IMR-90 (cell line): Measurements from ENCODE around the gene PLEK. TPM values are rescaled to one million over a fixed set of nuclear protein-coding genes. Genes with fewer than 3 reads are reported as not detected.

Experiments
- ATAC-seq: fragments of 200-7000 bp; cut with Tn5 transposase; 2 replicates; pipeline ENCODE4 v1.9.1; 2020; ENCODE audit warnings: low read depth, mild to moderate bottlenecking, moderate library complexity
- BruUV-seq: library from RNA; stranded (reverse); fragments of 400-500 nt; replicated peaks from 2 replicates; lab custom pipeline; 2021; lab: Mats Ljungman, UMichigan
- CTCF ChIA-PET: fragments of 300-600 bp; formaldehyde crosslinking; extraction: SDS; loops from one replicate; lab custom pipeline; 2021; ENCODE audit warnings: antibody characterized with exemption; lab: Yijun Ruan, JAX
- POLR2A ChIA-PET: fragments of 300-600 bp; sonication (Branson Sonifier 250); formaldehyde crosslinking; loops from one replicate; lab custom pipeline; 2022; ENCODE audit warnings: antibody characterized with exemption; ENCODE audit not compliant: unreplicated experiment; lab: Charles Lee
- DNase-seq: peaks from one replicate; pipeline ENCODE4 v3.0.0; 2013
- H2AFZ ChIP-seq: replicated peaks from 2 replicates; pipeline ENCODE3; 2013; ENCODE audit warnings: low read length, mild to moderate bottlenecking; ENCODE audit not compliant: poor library complexity
- H2AK5ac ChIP-seq: 2 replicates; pipeline ENCODE4 v1.6.1; 2013; ENCODE audit warnings: low read depth, low read length, inconsistent platforms
- H2AK9ac ChIP-seq: replicated peaks from 2 replicates; pipeline ENCODE3; 2013; ENCODE audit warnings: mild to moderate bottlenecking, low read depth, low read length, moderate library complexity; ENCODE audit not compliant: poor library complexity
- H2BK120ac ChIP-seq: 2 replicates; pipeline ENCODE4 v1.6.1; 2013; ENCODE audit warnings: low read depth, low read length, inconsistent platforms
- H2BK15ac ChIP-seq: 3 replicates; pipeline ENCODE4 v1.6.1; 2013; ENCODE audit warnings: low read depth, low read length, inconsistent platforms
- H2BK20ac ChIP-seq: 2 replicates; pipeline ENCODE4 v1.6.1; 2013; ENCODE audit warnings: low read depth, mild to moderate bottlenecking, inconsistent platforms, low read length, moderate library complexity
- H2BK5ac ChIP-seq: 2 replicates; pipeline ENCODE4 v1.6.1; 2013; ENCODE audit warnings: mild to moderate bottlenecking, low read depth, low read length, inconsistent platforms; ENCODE audit not compliant: poor library complexity, severe bottlenecking
- H3K14ac ChIP-seq: replicated peaks from 2 replicates; pipeline ENCODE4 v1.6.1; 2013; ENCODE audit warnings: low read depth, low read length, inconsistent platforms
- H3K18ac ChIP-seq: 2 replicates; pipeline ENCODE4 v1.6.1; 2013; ENCODE audit warnings: low read depth, low read length, control low read depth
- H3K23ac ChIP-seq: 2 replicates; pipeline ENCODE4 v1.6.1; 2013; ENCODE audit warnings: low read depth, low read length, inconsistent platforms
- H3K27ac ChIP-seq: 2 replicates; pipeline ENCODE4 v1.5.1; 2013; ENCODE audit warnings: mild to moderate bottlenecking, control low read depth, low read length; ENCODE audit not compliant: insufficient read depth
- H3K27me3 ChIP-seq: 2 replicates; pipeline ENCODE4 v1.6.1; 2013; ENCODE audit warnings: low read length; ENCODE audit not compliant: control insufficient read depth, insufficient read depth
- H3K36me3 ChIP-seq: 2 replicates; pipeline ENCODE4 v1.6.1; 2013; ENCODE audit warnings: low read length, mixed read lengths; ENCODE audit not compliant: control insufficient read depth, insufficient read depth
- H3K4ac ChIP-seq: 2 replicates; pipeline ENCODE4 v1.6.1; 2013; ENCODE audit warnings: low read depth, low read length, inconsistent platforms
- H3K4me1 ChIP-seq: 2 replicates; pipeline ENCODE4 v1.6.1; 2013; ENCODE audit warnings: low read length, mixed read lengths; ENCODE audit not compliant: control insufficient read depth, insufficient read depth
- H3K4me2 ChIP-seq: 2 replicates; pipeline ENCODE4 v1.6.1; 2013; ENCODE audit warnings: low read depth, mild to moderate bottlenecking, control low read depth, low read length, moderate library complexity
- H3K4me3 ChIP-seq: 2 replicates; pipeline ENCODE4 v1.5.1; 2013; ENCODE audit warnings: low read depth, mild to moderate bottlenecking, control low read depth, low read length, moderate library complexity; ENCODE audit not compliant: insufficient read depth
- H3K56ac ChIP-seq: 2 replicates; pipeline ENCODE4 v1.6.1; 2013; ENCODE audit warnings: low read length, inconsistent platforms; ENCODE audit not compliant: insufficient read depth; ENCODE audit errors: extremely low read depth
- H3K79me1 ChIP-seq, 2 experiments: 2 replicates each; pipeline ENCODE4 v1.6.1; 2013; ENCODE audit warnings: low read length in 2 of 2, inconsistent platforms in 1 of 2, low read depth in 1 of 2
- H3K9ac ChIP-seq: 2 replicates; pipeline ENCODE4 v1.6.1; 2013; ENCODE audit warnings: low read depth, low read length, control low read depth
- H3K9me1 ChIP-seq: 2 replicates; pipeline ENCODE4 v1.6.1; 2013; ENCODE audit warnings: low read length, inconsistent platforms; ENCODE audit not compliant: insufficient read depth
- H3K9me3 ChIP-seq: 2 replicates; pipeline ENCODE4 v1.6.1; 2013; ENCODE audit warnings: low read length; ENCODE audit not compliant: control insufficient read depth, insufficient read depth
- H4K20me1 ChIP-seq: 2 replicates; pipeline ENCODE4 v1.6.1; 2013; ENCODE audit warnings: low read length, inconsistent platforms; ENCODE audit not compliant: insufficient read depth
- H4K5ac ChIP-seq: 2 replicates; pipeline ENCODE4 v1.6.1; 2013; ENCODE audit warnings: mild to moderate bottlenecking, low read depth, low read length, control low read depth
- H4K8ac ChIP-seq, 2 experiments: 2 replicates each; pipeline ENCODE4 v1.6.1; 2013; ENCODE audit warnings: low read depth in 2 of 2, low read length in 2 of 2, control low read depth in 1 of 2, inconsistent platforms in 1 of 2
- H4K91ac ChIP-seq: 2 replicates; pipeline ENCODE4 v1.6.1; 2013; ENCODE audit warnings: low read depth, low read length, inconsistent platforms; ENCODE audit not compliant: insufficient read depth
- CHD1 ChIP-seq: IDR thresholded peaks from 2 replicates; pipeline ENCODE4 v1.6.1; 2012; ENCODE audit warnings: low read depth, low read length, improper control_type of control experiment
- CTCF ChIP-seq: conservative IDR thresholded peaks from 2 replicates; pipeline ENCODE4 v1.5.1; 2012; ENCODE audit warnings: mild to moderate bottlenecking, low read depth, low read length, improper control_type of control experiment
- ELK1 ChIP-seq: fragments of 150-350 bp; IDR thresholded peaks from 2 replicates; pipeline ENCODE4 v1.6.1; 2016; ENCODE audit warnings: low read depth, mild to moderate bottlenecking, low read length, moderate library complexity, borderline replicate concordance
- FOS ChIP-seq: fragments of 150-350 bp; IDR thresholded peaks from 2 replicates; pipeline ENCODE4 v1.6.1; 2016; ENCODE audit warnings: low read depth, low read length
- MAFK ChIP-seq: IDR thresholded peaks from 2 replicates; pipeline ENCODE4 v1.6.1; 2012; ENCODE audit warnings: low read depth, low read length, improper control_type of control experiment
- MXI1 ChIP-seq: IDR thresholded peaks from 2 replicates; pipeline ENCODE4 v1.6.1; 2012; ENCODE audit warnings: low read depth, mild to moderate bottlenecking, low read length, moderate library complexity, borderline replicate concordance
- RCOR1 ChIP-seq: IDR thresholded peaks from 2 replicates; pipeline ENCODE4 v1.6.1; 2012; ENCODE audit warnings: mild to moderate bottlenecking, low read length, improper control_type of control experiment; ENCODE audit not compliant: insufficient replicate concordance
- RFX5 ChIP-seq: IDR thresholded peaks from 2 replicates; pipeline ENCODE4 v1.8.0; 2012; ENCODE audit warnings: low read depth, mild to moderate bottlenecking, low read length, moderate library complexity
- SMC3 ChIP-seq: fragments of 150-350 bp; IDR thresholded peaks from 2 replicates; pipeline ENCODE4 v1.6.1; 2016; ENCODE audit warnings: low read depth, mild to moderate bottlenecking, antibody characterized with exemption, low read length, moderate library complexity
- WGBS, 2 experiments: methylation state at CpG; one replicate each; pipeline versions ENCODE4 v1.1.5 to v1.1.7; 2013; ENCODE audit warnings: missing lambda C conversion rate in 2 of 2; ENCODE audit not compliant: insufficient read length in 1 of 2; ENCODE audit errors: extremely low coverage in 2 of 2; 5-methylcytosine and 5-hydroxymethylcytosine counted together
- dilution Hi-C: fragments of 300-500 bp; cut with HindIII; formaldehyde crosslinking; loops from one replicate; pipeline ENCODE4 v1.14.3; 2018; ENCODE audit warnings: low sequenced_read_pairs; ENCODE audit not compliant: unreplicated experiment
- in situ Hi-C: fragments of 300-500 bp; cut with MboI; formaldehyde crosslinking; loops from 3 replicates; pipeline ENCODE4 v1.14.3; 2019; ENCODE audit warnings: low sequenced_read_pairs, inconsistent platforms, mixed read lengths
- intact Hi-C: fragments of 100-400 bp; cut with micrococcal nuclease; formaldehyde crosslinking; loops from 2 replicates; pipeline ENCODE4 v1.10.0; 2022
- polyA plus RNA-seq, 3 experiments: library from polyadenylated mRNA; depleted of rRNA; stranded (reverse); fragments of >200 nt; gene quantifications; 2 replicates each; pipeline ENCODE4 v1.2.3, GENCODE V29; 2012; ENCODE audit warnings: low replicate concordance in 1 of 3
- total RNA-seq: library from RNA; depleted of rRNA; stranded (reverse); fragments of >200 nt; gene quantifications from 2 replicates; pipeline ENCODE4 v1.2.3, GENCODE V29; 2012

Gene PLEK
- total and polyA plus RNA-seq, 2 of the 4 experiments (the other 2 are of a cell fraction), result under 0.01 TPM; not detected in 1

GRCh38 chr2:68388772-68389171 is 23.7 kb downstream of the PLEK start:
- no peak overlapping the region for H2BK15ac ChIP-seq
- DNase-seq (no peak), ATAC-seq (no peak)
- H3K4me2 ChIP-seq, result no peak overlapping the region
- no peak overlapping the region for H4K5ac ChIP-seq
- no TSS peak for BruUV-seq
- H3K36me3 ChIP-seq, result no peaks in the 10 kb centered on the region
- no peak overlapping the region for H3K56ac ChIP-seq
- CTCF ChIA-PET, result no interaction called here
- H4K8ac ChIP-seq, result no peak overlapping the region
- H2AK5ac ChIP-seq, result no peak overlapping the region
- POLR2A ChIA-PET, result no interaction called here
- no peaks in the 10 kb centered on the region; the same call in 1 of the 2 replicates for H4K20me1 ChIP-seq
- no peak overlapping the region for H3K23ac ChIP-seq
- H2AFZ ChIP-seq, result no peak overlapping the region
- no peak overlapping the region for H3K18ac ChIP-seq
- H3K9me3 ChIP-seq, result 0 out of 2 replicates have a peak, but pooled peaks cover 3% of the 10 kb centered on the region
- H3K4me1 ChIP-seq, result no peaks in the 10 kb centered on the region
- WGBS, 2 experiments, result 0% methylated on average over 1 of the region's 1 CpG; no CpG with 5 or more reads in 1 of the 2 experiments
- no peak overlapping the region for H3K14ac ChIP-seq
- H4K91ac ChIP-seq, result no peak overlapping the region
- no peaks in the 10 kb centered on the region; the same call in 1 of the 2 replicates for H3K9me1 ChIP-seq
- peaks cover 55% of the 10 kb centered on the region for H3K27me3 ChIP-seq
- H2BK120ac ChIP-seq, result no peak overlapping the region
- no peaks in the 10 kb centered on the region for H3K79me1 ChIP-seq
- H3K9ac ChIP-seq, result no peak overlapping the region
- no peak overlapping the region for H3K27ac ChIP-seq
- H2BK5ac ChIP-seq, result no peak overlapping the region
- dilution Hi-C loops (no loop called here), in situ Hi-C loops (no loop called here), intact Hi-C loops (no loop called here)
- H3K4me3 ChIP-seq, result no peak overlapping the region
- H2BK20ac ChIP-seq, result no peak overlapping the region
- no peak overlapping the region for H3K4ac ChIP-seq
- TF ChIP-seq RCOR1 (no peak), CHD1 (no peak), SMC3 (no peak), RFX5 (no peak), MAFK (no peak), ELK1 (no peak), CTCF (no peak), MXI1 (no peak), FOS (no peak)
- no peak overlapping the region for H2AK9ac ChIP-seq
